Jurkat, Clone E6-1 (cell line): ENCODE data around the gene HSBP1L1.
"Not testable (repeated sequence)": the region's sequence is repeated elsewhere in the genome, so short reads cannot be mapped to it uniquely, and the experiment has no call there.

ENCODE experiments used
- DNase-seq: peaks from one replicate; pipeline ENCODE4 v3.0.0-alpha.2; 2011; ENCODE audit warnings: low read depth, low spot score
- H3K4me3 ChIP-seq: 2 replicates; pipeline ENCODE4 v1.5.1; 2011; ENCODE audit warnings: mild to moderate bottlenecking, low read length, control low read depth, moderate library complexity

The HSBP1L1 gene

GRCh38 chr18:80006724-80007123 is 42.3 kb downstream of the HSBP1L1 start:
- DNase-seq: no peak
- H3K4me3 ChIP-seq: no peak overlapping the region

- DNase-seq: no peak
- H3K4me3 ChIP-seq: no peak overlapping the region
These were observed 45.5 kb downstream of the HSBP1L1 start for GRCh38 chr18:80009661-80010550.

- DNase-seq: no peak
- H3K4me3 ChIP-seq: no peak overlapping the region
These were observed 46.1 kb downstream of the HSBP1L1 start for GRCh38 chr18:80010551-80010906.

- H3K4me3 ChIP-seq, DNase-seq: not testable (repeated sequence)
These were observed 47.2 kb downstream of the HSBP1L1 start for GRCh38 chr18:80011496-80012137.

GRCh38 chr18:80012714-80013113 is 48.3 kb downstream of the HSBP1L1 start:
- DNase-seq: no peak
- H3K4me3 ChIP-seq: no peak overlapping the region
